ENCODE measurements around the gene FANCC.
A peak's percentile ranks its signal among the peaks of the same experiment; 100 is the strongest.

FANCC gene

DNA sequence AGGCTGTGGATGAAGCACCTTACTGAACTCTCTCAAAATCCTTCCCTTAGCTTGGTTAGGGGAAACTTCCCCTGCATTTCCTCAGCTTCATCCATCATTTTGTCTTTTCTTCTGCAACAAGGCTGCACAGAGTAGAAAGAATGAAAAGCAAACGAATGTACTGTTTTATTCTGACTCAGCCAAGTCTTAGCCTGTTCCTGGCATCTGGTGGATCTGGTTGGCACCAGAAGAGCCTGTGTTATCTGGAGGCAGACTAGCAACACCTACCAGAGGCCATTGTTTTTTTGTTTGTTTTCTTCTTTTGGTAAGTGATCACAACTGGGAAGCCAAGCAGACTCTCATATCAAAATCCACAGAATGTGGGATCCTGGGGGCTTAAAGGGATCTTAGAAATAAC, 200.7 kb downstream of the FANCC start:
- no peak for DNase-seq

- no peak for DNase-seq
Measured at GRCh38 chr9:95116002-95116807, 201.3 kb downstream of the FANCC start.

DNA sequence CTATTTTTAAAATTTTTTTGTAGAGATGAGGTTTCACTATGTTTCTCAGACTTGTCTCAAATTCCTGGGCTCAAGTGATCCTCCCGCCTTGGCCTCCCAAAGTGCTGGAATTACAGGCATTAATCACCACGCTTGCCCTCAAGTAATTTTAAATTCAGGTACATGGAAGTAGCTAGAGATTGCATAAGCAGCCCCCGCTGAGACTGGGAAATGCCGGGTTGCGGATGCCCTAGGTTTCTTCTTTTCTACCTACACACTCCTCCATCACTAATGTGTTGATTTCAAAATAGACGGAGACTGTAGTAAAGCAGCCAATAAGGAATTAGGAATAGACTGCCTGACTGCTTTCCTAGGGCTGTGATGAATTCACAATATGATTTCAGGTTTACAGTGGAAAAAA, 202.4 kb downstream of the FANCC start:
- DNase-seq: no peak

DNA sequence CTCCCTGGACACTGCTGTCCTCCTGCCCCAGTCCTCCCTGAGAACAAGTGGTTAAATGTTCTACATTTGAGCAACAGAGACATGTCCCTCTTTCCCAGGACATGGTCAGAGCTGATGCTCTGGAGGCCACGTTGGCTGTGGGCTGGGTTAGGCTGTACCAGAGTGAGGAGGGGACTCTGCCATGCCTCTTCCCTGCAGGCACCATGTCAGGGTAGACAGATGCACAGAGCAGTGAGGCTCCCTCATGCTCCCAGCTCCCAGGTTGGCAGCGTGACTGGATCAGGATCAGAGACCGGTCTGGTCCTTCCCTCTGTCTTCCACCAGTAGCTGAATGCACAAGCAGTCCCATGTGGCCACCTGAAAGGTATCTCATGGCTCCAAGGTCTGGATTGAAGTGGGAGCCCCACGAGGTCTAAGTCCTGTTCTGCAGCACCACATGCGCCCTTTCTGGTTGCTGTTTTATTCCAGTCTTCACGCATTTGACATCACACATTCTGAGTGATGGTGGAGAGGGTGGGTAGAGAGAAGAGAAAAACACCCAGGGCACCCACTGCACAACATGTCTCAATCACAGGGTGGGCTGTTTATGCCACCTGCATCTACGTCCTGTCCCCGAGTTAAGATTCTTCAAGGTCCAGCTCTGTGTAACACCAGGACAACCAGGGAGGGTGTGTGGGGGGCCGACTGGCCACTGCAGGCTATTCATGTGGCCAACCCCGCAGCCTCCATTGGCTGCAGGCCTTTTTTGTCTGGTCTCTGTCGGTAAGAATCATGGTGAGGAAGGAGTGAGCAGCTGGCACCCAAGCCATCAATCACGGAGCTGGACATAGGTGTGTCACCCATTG, 204.9 kb downstream of the FANCC start:
- DNase-seq: no peak

DNA sequence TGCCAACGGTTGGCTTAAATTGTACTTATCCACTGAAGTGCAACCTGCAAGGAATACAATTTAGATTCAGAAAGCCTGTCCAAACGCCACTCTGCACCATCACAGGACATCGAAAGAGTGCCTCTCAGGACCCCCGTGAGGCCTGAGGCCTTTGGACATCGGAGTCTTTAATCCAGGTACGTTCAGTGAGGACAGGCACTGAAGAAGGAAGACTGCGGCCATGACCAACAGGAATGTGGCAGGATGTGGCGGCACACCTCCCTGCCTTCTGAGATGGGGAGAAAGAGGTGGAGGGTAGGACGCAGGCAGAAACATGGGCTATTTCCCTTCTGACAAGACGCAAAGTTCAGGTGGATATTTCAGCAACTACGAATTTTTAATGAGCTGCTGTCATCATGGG, 205.8 kb downstream of the FANCC start:
- DNase-seq: no peak

GRCh38 chr9:95110921-95111525, 206.5 kb downstream of the FANCC start:
- DNase-seq: no peak

DNA sequence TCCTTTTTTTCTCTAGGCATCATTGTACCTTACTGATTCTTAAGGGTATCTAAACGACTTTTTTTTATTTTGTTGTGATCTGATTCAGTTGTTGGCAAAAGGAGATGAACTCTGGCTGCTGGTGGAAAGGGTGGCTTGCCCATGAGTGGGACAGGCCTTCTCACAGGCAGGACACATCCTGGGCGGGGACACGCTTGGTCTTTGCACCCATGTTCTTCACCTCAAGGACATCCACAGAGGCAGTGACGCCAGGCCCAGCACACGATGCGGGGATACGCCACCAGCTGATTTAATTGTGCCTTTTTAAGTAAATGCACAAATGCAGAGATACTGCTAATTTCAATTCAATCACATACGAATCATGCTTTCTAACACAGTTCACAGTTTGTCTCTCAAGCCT, 208.1 kb downstream of the FANCC start:
- DNase-seq: no peak

DNA sequence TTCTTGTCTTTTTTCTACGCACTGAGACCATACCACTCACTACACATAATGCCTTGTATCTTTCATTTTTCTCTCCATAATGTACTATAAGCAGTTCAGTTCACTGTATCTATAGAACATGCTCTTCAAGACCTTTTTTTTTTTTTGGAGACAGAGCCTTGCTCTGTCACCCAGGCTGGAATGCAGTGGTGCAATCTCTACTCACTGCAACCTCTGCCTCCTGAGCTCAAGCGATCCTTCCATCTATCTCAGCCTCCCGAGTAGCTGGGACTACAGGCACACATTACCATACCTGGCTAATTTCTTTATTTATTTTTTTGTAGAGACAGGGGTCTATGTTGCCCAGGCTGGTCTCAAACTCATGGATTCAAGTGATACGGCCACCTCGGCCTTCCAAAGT, 208.7 kb downstream of the FANCC start:
- DNase-seq: no peak

DNA sequence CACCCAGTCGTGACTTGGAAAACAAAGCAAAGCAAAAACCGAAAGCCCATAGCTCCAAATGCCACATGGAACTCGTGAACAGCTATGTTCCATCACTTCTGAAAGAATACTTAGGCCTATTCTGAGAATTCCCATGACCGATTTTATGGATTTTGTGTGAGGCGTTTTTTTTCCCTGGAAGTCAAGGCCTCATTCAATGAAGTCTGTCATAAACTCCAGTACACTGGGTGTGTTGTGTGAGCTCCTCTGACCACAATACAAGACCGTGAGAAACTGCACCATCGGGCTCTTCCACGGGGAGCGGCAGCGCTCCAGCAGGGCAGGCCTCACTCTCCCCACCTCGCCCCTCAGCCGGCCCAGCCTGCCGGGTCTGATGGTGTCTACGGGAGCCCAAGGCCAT, 209.5 kb downstream of the FANCC start:
- DNase-seq: peak; percentile 53

DNA sequence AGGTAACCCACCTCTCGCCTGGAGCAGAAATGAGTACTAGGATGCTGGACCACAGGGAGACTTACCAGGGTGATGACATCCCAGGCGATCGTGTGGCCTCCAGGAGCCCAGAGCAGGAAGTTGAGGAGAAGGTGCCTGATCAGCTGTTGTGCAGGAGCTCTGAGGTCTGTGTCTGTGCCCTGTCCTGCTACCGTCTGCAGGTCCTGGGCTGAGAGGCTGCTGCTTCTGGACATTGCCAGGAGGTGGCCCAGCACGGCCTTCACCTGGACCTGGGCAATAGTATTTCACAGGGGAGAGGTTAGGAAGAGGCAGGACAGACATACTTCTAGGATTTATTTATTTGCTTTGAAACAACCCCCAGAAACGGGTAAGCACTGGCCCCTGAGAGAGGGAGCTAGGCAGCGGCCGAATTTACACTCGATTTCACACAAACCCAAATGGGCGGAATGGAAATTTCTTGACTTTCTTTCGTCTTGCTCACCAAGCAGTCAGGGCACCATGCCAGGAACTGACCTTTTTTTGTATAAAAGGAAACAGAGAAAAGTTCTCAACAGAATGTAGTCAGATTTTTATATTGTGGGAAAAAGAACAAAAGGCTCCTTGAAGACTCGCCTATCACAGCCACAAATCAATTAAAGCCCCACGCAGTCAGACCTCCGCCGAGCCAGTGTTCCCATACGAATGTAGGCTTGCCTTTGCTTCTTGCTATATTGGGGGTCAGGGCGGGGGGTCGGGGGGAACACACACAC, 210.3 kb downstream of the FANCC start:
- DNase-seq: peak; percentile 86

DNA sequence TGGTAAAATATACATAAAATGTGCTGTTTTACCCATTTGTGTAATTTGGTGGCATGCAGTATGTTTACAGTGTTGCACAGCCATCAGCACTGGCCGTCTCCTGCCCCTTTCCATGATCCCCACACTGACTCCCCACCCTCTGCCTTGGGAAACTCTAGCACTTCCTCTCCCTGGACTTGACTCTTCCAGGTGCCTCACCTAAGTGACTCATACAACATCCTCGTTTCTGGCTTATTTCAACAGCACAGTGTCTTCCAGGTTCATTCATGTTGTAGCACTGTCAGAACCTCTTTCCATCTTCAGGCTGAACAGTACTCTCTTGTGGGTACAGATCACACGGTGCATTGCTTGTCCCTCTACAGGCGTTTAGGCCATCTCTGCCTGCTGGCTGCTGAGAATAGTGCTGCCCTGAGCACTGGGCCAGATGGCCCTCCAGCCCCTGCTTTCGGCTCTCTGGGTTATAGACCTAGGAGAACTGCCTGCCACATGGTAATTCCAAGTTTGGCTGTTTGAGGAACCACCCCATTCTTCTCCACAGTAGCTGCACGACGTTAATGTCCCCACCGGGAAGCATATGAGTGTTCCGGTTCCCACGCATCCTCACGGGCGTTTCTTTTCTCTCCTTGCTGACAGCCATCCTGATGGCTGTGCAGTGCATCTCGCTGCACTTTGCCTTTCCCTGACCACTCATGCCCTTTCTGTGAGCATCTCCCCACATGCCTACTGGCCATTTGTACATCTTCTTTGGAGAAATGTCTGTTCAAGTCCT, 211.8 kb downstream of the FANCC start:
- DNase-seq: no peak

- DNase-seq: no peak
Measured at GRCh38 chr9:95104980-95105379, 212.5 kb downstream of the FANCC start.

GRCh38 chr9:95104581-95104960, 212.9 kb downstream of the FANCC start:
- DNase-seq: no peak

GRCh38 chr9:95103871-95104580, 213.5 kb downstream of the FANCC start:
- DNase-seq: peak; percentile 51

DNA sequence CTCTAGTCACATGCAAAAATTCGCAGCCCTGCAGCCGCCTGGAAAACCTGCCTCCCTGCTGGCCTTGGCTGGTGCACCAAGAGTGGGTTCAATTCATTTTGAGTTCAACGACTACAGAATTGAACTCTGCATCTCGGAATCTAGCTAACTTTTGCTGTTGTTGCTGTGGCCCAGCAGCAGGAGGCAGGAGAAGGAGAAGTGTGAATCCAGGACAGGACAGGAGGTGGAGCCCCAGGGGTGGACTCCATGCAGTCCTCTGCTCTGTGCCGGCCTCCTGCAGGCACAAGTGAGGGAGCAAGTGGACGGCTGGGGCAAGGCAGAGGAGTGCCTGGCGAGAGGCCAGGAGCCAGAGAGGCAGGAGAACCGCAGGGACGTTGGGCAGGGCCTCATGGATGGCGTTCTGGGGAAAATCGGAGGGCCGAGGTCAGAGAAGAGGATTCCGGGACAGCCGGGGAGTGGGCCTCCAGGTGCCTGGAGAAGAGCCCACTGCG, 214.2 kb downstream of the FANCC start:
- peak; percentile 36 for DNase-seq

DNA sequence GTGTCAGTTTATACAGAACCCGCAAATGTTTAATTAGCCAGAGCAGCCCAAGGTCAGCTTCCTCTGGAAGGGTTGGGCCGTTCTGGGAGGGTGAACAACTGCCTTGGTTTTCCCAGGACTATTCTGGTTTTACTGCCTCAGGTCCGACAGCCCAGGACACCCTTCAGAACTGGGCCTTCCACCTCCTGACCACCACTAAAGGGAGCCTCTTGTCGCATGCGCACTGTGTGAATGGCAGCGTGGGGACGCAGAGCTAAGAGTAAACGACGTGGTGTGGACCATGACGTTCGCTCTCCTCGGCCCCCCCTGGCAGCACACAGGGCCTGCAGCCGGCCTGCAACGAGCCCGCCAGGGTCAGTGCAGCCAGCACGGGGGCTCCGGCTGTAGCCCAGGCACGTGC, 214.9 kb downstream of the FANCC start:
- no peak for DNase-seq

- no peak for DNase-seq
Measured at GRCh38 chr9:95102001-95102433, 215.5 kb downstream of the FANCC start.

DNA sequence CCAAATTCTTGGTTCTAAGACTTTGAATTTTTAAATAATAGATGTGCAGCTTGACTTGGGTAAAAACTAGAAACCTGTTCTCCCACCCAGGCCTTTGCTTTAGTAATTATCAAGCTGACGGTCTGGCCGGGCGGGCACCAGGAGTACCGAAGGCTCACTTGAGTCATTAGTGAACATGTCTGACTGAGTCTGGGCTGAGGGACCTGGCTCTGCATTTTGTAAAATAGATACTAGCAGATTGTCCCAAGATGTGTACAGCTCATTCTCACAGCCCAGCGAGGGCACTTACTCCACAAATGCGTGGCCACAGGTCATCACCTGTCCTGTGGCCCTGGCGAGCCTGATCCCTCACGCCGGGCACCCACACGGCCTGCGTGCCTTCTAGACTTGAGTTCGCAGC, 216.2 kb downstream of the FANCC start:
- no peak for DNase-seq

- DNase-seq: peak; percentile 44
Measured at GRCh38 chr9:95100071-95100627, 217.4 kb downstream of the FANCC start.

GRCh38 chr9:95099321-95100070, 218.0 kb downstream of the FANCC start:
- DNase-seq: no peak
